ENCODE results near the gene FMNL2.

Gene FMNL2

GRCh38 chr2:152499331-152499816 is 164.4 kb downstream of the FMNL2 start:
- DNase-seq = no peak
- no peak overlapping the region for H3K27ac ChIP-seq (ENCODE audit: insufficient read depth, low read length, poor library complexity, severe bottlenecking)

GRCh38 chr2:152499896-152500735 is 165.1 kb downstream of the FMNL2 start:
- DNase-seq = no peak
- H3K27ac ChIP-seq (ENCODE audit: insufficient read depth, low read length, poor library complexity, severe bottlenecking) = no peak overlapping the region
- no peaks in the 10 kb centered on the region for H3K9me3 ChIP-seq (ENCODE audit: control insufficient read depth, low read length)
- no peaks in the 10 kb centered on the region for H3K36me3 ChIP-seq (ENCODE audit: control insufficient read depth, insufficient read depth, low read length)
- no peaks in the 10 kb centered on the region for H3K4me1 ChIP-seq (ENCODE audit: control insufficient read depth, insufficient read depth, low read length, poor library complexity, severe bottlenecking)
- no peaks in the 10 kb centered on the region for H3K27me3 ChIP-seq (replicated peaks; ENCODE audit: control insufficient read depth, insufficient read depth, low read length, poor library complexity, severe bottlenecking)
- H3K4me3 ChIP-seq (ENCODE audit: insufficient read depth, low read depth, low read length, poor library complexity, severe bottlenecking) = no peak overlapping the region

More at GRCh38 chr2:152499331-152499816, 164.4 kb downstream of the FMNL2 start:
- Histone ChIP-seq H3K36me3 (ENCODE audit: control insufficient read depth, insufficient read depth, low read length) (no peaks in the 10 kb centered on the region), H3K4me1 (ENCODE audit: control insufficient read depth, insufficient read depth, low read length, poor library complexity, severe bottlenecking) (no peaks in the 10 kb centered on the region), H3K4me3 (ENCODE audit: insufficient read depth, low read depth, low read length, poor library complexity, severe bottlenecking) (no peak overlapping the region), H3K27me3 (replicated peaks; ENCODE audit: control insufficient read depth, insufficient read depth, low read length, poor library complexity, severe bottlenecking) (no peaks in the 10 kb centered on the region), H3K9me3 (ENCODE audit: control insufficient read depth, low read length) (no peaks in the 10 kb centered on the region)

DNA sequence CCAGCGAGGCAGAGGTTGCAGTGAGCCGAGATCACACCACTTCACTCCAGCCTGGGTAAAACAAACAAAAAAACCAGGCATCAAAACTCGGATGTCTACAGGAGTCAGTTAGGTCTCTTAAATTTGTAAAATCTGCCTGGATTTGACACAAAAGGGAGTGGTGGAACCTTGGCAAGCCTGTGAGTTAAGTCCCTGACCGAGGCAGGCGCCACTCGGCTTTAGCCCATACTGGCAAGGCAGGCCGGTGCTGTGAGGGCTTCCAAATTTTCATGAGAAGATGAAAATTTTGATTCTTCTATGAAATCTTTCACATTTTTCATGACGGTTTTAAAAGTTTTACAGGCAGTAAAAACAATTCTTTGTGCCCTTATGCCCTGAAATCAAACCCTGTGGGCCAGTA is 165.8 kb downstream of the FMNL2 start:
- H3K27ac ChIP-seq (ENCODE audit: insufficient read depth, low read length, poor library complexity, severe bottlenecking) = no peak overlapping the region
- no peaks in the 10 kb centered on the region for H3K27me3 ChIP-seq (replicated peaks; ENCODE audit: control insufficient read depth, insufficient read depth, low read length, poor library complexity, severe bottlenecking)
- H3K9me3 ChIP-seq (ENCODE audit: control insufficient read depth, low read length) = no peaks in the 10 kb centered on the region
- H3K4me1 ChIP-seq (ENCODE audit: control insufficient read depth, insufficient read depth, low read length, poor library complexity, severe bottlenecking) = no peaks in the 10 kb centered on the region
- DNase-seq = no peak
- no peak overlapping the region for H3K4me3 ChIP-seq (ENCODE audit: insufficient read depth, low read depth, low read length, poor library complexity, severe bottlenecking)
- H3K36me3 ChIP-seq (ENCODE audit: control insufficient read depth, insufficient read depth, low read length) = no peaks in the 10 kb centered on the region

DNA sequence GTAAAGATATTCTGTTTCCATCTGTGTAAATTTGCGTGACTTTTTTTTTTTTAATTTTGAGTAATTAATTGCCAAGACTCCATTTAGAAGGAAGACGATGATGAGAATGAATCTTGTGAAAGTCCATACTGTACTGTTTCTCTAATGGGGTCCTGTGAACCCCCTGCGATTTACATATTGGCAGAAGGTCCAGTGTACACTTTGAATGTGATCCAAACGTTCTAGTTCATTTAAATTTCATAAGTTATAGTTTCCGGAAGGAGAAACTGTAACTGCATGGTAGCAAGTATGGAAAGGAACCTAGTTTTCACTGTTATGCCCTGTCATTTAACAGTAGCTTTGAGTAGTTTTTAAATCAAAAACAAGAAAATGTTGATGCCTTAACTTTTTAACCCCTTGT is 166.7 kb downstream of the FMNL2 start:
- no peak overlapping the region for H3K27ac ChIP-seq (ENCODE audit: insufficient read depth, low read length, poor library complexity, severe bottlenecking)
- no peaks in the 10 kb centered on the region for H3K4me1 ChIP-seq (ENCODE audit: control insufficient read depth, insufficient read depth, low read length, poor library complexity, severe bottlenecking)
- no peaks in the 10 kb centered on the region for H3K9me3 ChIP-seq (ENCODE audit: control insufficient read depth, low read length)
- no peaks in the 10 kb centered on the region for H3K27me3 ChIP-seq (replicated peaks; ENCODE audit: control insufficient read depth, insufficient read depth, low read length, poor library complexity, severe bottlenecking)
- DNase-seq = no peak
- no peaks in the 10 kb centered on the region for H3K36me3 ChIP-seq (ENCODE audit: control insufficient read depth, insufficient read depth, low read length)
- H3K4me3 ChIP-seq (ENCODE audit: insufficient read depth, low read depth, low read length, poor library complexity, severe bottlenecking) = no peak overlapping the region

GRCh38 chr2:152504618-152505017 is 169.6 kb downstream of the FMNL2 start:
- H3K36me3 ChIP-seq (ENCODE audit: control insufficient read depth, insufficient read depth, low read length) = no peaks in the 10 kb centered on the region
- no peaks in the 10 kb centered on the region for H3K4me1 ChIP-seq (ENCODE audit: control insufficient read depth, insufficient read depth, low read length, poor library complexity, severe bottlenecking)
- no peak overlapping the region for H3K27ac ChIP-seq (ENCODE audit: insufficient read depth, low read length, poor library complexity, severe bottlenecking)
- no peaks in the 10 kb centered on the region for H3K27me3 ChIP-seq (replicated peaks; ENCODE audit: control insufficient read depth, insufficient read depth, low read length, poor library complexity, severe bottlenecking)
- no peak overlapping the region for H3K4me3 ChIP-seq (ENCODE audit: insufficient read depth, low read depth, low read length, poor library complexity, severe bottlenecking)
- no peak for DNase-seq
- H3K9me3 ChIP-seq (ENCODE audit: control insufficient read depth, low read length) = no peaks in the 10 kb centered on the region

DNA sequence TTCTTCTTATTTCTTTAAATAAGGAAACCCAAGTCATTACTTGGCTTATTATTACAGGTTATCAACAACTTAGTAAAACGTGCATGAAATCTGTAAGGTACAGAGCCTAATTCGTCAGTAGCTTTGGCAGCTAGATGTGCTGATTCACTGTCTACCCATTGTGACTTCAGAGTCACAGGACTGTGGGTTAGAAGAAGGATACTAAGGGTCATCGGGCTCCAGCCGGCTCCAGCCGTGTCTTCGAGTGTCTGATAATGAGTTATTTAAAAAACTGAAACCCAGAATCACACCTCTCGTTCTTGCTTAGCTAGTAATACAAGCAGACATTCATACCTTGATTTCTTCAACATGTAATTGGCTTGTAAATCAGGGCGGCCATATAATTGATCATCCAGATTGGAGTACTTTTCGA is 170.5 kb downstream of the FMNL2 start:
- no peak overlapping the region for H3K27ac ChIP-seq (ENCODE audit: insufficient read depth, low read length, poor library complexity, severe bottlenecking)
- no peaks in the 10 kb centered on the region for H3K4me1 ChIP-seq (ENCODE audit: control insufficient read depth, insufficient read depth, low read length, poor library complexity, severe bottlenecking)
- DNase-seq = no peak
- H3K9me3 ChIP-seq (ENCODE audit: control insufficient read depth, low read length) = no peaks in the 10 kb centered on the region
- no peaks in the 10 kb centered on the region for H3K36me3 ChIP-seq (ENCODE audit: control insufficient read depth, insufficient read depth, low read length)
- H3K27me3 ChIP-seq (replicated peaks; ENCODE audit: control insufficient read depth, insufficient read depth, low read length, poor library complexity, severe bottlenecking) = no peaks in the 10 kb centered on the region
- no peak overlapping the region for H3K4me3 ChIP-seq (ENCODE audit: insufficient read depth, low read depth, low read length, poor library complexity, severe bottlenecking)

- Histone ChIP-seq H3K27ac (ENCODE audit: insufficient read depth, low read length, poor library complexity, severe bottlenecking) (no peak overlapping the region), H3K27me3 (replicated peaks; ENCODE audit: control insufficient read depth, insufficient read depth, low read length, poor library complexity, severe bottlenecking) (no peaks in the 10 kb centered on the region), H3K4me3 (ENCODE audit: insufficient read depth, low read depth, low read length, poor library complexity, severe bottlenecking) (no peak overlapping the region), H3K36me3 (ENCODE audit: control insufficient read depth, insufficient read depth, low read length) (no peaks in the 10 kb centered on the region), H3K9me3 (ENCODE audit: control insufficient read depth, low read length) (no peaks in the 10 kb centered on the region), H3K4me1 (ENCODE audit: control insufficient read depth, insufficient read depth, low read length, poor library complexity, severe bottlenecking) (no peaks in the 10 kb centered on the region)
- DNase-seq = no peak
These were observed 171.9 kb downstream of the FMNL2 start for GRCh38 chr2:152506843-152507242.

DNA sequence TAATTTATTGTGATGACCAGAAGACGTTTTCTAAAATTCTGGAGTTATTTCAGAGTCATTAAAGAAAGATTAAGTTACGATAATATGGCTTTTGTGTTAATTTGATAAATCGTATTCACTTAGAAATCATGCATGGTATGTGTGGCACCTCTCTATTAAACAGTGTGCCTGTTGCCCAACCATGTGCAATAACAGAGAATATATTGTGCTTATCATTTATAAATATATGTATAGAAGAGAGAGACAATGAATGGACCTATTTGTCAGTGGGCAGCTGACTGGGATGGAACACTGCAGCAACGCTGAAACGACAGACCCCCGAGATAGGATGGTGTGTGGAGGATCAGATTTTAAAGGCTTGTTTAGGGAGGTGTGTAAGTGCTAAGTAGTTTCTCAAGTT is 172.9 kb downstream of the FMNL2 start:
- Histone ChIP-seq H3K4me3 (ENCODE audit: insufficient read depth, low read depth, low read length, poor library complexity, severe bottlenecking) (no peak overlapping the region), H3K27me3 (replicated peaks; ENCODE audit: control insufficient read depth, insufficient read depth, low read length, poor library complexity, severe bottlenecking) (no peaks in the 10 kb centered on the region), H3K9me3 (ENCODE audit: control insufficient read depth, low read length) (no peaks in the 10 kb centered on the region), H3K27ac (ENCODE audit: insufficient read depth, low read length, poor library complexity, severe bottlenecking) (no peak overlapping the region), H3K4me1 (ENCODE audit: control insufficient read depth, insufficient read depth, low read length, poor library complexity, severe bottlenecking) (no peaks in the 10 kb centered on the region), H3K36me3 (ENCODE audit: control insufficient read depth, insufficient read depth, low read length) (no peaks in the 10 kb centered on the region)
- no peak for DNase-seq

DNA sequence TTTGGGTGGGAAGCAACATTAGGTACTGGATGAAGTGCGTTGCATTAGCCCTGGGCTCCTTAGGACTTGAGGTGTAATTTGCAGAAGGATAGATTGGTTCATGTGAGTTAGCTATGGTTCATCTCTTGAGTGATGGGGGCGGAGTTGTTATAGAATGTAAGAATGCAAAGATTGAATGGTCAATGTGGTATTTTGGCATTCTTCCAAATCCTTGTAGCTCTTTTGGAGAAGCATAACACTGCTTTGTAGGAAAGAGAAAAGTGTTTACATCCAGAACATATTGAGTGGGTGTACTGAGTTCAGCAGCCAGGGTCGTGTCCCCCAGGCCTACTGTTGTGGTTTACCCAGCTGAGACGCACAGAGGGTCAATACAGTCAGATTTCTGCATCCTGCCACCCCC is 173.5 kb downstream of the FMNL2 start:
- no peak overlapping the region for H3K4me3 ChIP-seq (ENCODE audit: insufficient read depth, low read depth, low read length, poor library complexity, severe bottlenecking)
- H3K4me1 ChIP-seq (ENCODE audit: control insufficient read depth, insufficient read depth, low read length, poor library complexity, severe bottlenecking) = no peaks in the 10 kb centered on the region
- H3K9me3 ChIP-seq (ENCODE audit: control insufficient read depth, low read length) = no peaks in the 10 kb centered on the region
- H3K27me3 ChIP-seq (replicated peaks; ENCODE audit: control insufficient read depth, insufficient read depth, low read length, poor library complexity, severe bottlenecking) = no peaks in the 10 kb centered on the region
- no peak for DNase-seq
- no peaks in the 10 kb centered on the region for H3K36me3 ChIP-seq (ENCODE audit: control insufficient read depth, insufficient read depth, low read length)
- no peak overlapping the region for H3K27ac ChIP-seq (ENCODE audit: insufficient read depth, low read length, poor library complexity, severe bottlenecking)

- Histone ChIP-seq H3K9me3 (ENCODE audit: control insufficient read depth, low read length) (no peaks in the 10 kb centered on the region), H3K36me3 (ENCODE audit: control insufficient read depth, insufficient read depth, low read length) (no peaks in the 10 kb centered on the region), H3K27me3 (replicated peaks; ENCODE audit: control insufficient read depth, insufficient read depth, low read length, poor library complexity, severe bottlenecking) (no peaks in the 10 kb centered on the region), H3K4me3 (ENCODE audit: insufficient read depth, low read depth, low read length, poor library complexity, severe bottlenecking) (no peak overlapping the region), H3K27ac (ENCODE audit: insufficient read depth, low read length, poor library complexity, severe bottlenecking) (no peak overlapping the region), H3K4me1 (ENCODE audit: control insufficient read depth, insufficient read depth, low read length, poor library complexity, severe bottlenecking) (no peaks in the 10 kb centered on the region)
- no peak for DNase-seq
These were observed 175.0 kb downstream of the FMNL2 start for GRCh38 chr2:152509772-152510491.

Data from effector memory CD4-positive, alpha-beta T cell (primary cell).